Cerebellar cortex (tissue), 1 donor: ENCODE data around the gene VEGFB.
A peak's percentile ranks its signal among the peaks of the same experiment; 100 is the strongest.

ENCODE experiments used
- DNase-seq: peaks from one replicate; pipeline ENCODE4 v3.0.0-alpha.2; 2015; ENCODE audit warnings: low spot score

Gene VEGFB

DNA sequence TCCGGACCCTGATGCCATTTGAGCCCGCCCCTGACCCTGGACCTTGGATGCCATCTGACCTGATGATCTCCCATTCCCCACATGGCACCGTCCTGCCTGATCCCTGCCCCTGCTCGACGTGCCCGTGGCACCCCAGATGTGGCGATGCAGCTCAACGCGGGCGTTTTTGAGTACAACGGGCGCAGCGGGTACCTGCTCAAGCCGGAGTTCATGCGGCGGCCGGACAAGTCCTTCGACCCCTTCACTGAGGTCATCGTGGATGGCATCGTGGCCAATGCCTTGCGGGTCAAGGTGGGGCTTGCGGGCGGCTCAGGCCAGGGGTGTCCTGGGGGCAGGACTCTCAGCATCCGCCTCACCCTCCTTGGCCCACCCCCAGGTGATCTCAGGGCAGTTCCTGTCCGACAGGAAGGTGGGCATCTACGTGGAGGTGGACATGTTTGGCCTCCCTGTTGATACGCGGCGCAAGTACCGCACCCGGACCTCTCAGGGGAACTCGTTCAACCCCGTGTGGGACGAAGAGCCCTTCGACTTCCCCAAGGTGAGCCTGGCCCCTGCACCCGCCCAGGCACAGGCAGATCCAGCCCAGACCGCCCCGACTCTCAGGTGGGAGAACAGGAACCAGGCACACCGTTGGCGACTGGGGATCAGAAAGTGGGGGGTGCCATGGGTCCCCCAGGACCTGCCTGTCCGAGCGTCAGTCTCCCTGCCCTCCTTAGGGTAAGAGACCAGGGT is 28.1 kb downstream of the VEGFB start:
- DNase-seq: no peak

DNA sequence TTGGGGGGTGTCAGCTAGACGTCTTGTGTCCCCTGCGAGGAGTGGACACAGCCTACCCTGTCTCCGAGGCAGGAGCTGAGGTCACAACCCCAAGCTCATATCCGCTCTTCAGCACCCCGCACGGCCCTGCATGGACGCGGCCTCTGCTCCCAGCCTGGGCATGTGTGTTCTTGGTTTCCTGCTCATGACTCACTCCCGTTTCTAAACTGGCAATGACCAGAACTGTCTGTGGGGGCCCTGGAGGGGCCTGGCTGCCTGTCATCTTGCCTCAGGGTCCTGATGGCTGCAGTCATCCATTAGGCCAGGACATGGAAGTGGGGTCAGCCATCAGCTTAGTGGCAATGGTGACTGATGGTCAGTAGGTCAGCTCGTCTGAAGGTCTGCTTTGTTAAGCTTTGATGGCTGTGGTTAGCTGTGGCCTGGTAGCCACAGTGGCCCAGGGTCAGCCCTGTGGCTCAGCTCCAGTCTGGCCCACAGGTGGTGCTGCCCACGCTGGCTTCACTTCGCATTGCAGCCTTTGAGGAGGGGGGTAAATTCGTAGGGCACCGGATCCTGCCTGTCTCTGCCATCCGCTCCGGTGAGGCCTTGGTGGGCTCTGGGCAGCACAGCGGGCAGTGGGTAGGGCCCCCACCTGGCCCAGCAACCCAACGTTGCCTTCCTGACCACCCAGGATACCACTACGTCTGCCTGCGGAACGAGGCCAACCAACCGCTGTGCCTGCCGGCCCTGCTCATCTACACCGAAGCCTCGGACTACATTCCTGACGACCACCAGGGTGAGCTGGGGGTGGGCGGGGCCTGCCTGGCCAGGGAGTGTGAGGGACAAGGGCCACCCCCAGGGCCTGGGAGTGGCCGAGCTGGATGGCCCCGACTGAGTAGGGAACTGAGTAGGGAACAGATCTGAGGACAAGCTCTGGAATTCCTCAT is 28.9 kb downstream of the VEGFB start:
- DNase-seq: no peak

DNA sequence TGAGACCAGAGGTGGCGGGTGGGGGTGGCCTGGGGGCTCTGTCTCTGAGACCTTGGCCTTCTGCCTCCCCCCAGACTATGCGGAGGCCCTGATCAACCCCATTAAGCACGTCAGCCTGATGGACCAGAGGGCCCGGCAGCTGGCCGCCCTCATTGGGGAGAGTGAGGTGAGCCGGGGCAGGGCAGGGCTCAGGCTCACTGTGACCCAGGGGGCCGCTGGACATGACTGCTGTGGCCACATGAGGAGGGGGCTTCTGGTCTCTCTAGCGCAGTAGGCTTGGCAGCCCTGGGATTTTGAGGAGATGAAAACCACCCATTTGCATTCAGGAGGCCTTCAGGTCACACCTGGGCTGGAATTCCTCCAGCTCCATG is 29.5 kb downstream of the VEGFB start:
- no peak for DNase-seq

DNA sequence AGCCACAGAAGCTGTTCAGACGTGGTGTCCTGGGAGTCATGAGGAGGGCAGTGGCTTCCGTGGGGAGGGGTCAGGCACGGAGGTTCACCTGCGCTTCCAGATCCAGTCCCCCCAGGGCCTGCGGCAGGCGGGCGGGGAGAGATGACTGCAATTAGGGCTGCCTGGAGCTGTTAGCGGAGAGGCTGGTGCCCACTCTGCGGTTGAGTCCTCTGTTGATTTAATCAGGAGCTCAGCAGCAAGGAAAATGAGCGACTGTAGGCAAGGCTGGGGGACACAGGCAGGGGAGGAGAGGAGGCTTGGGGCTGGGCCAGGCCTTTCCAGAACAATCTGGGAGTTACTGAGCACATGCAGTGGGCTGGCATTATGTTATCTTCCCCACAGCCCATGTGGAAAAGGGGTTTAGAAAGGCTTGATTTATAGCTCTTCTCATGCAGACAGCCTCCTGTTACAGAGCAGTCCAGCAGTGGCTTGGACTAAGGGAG is 30.0 kb downstream of the VEGFB start:
- DNase-seq: no peak

DNA sequence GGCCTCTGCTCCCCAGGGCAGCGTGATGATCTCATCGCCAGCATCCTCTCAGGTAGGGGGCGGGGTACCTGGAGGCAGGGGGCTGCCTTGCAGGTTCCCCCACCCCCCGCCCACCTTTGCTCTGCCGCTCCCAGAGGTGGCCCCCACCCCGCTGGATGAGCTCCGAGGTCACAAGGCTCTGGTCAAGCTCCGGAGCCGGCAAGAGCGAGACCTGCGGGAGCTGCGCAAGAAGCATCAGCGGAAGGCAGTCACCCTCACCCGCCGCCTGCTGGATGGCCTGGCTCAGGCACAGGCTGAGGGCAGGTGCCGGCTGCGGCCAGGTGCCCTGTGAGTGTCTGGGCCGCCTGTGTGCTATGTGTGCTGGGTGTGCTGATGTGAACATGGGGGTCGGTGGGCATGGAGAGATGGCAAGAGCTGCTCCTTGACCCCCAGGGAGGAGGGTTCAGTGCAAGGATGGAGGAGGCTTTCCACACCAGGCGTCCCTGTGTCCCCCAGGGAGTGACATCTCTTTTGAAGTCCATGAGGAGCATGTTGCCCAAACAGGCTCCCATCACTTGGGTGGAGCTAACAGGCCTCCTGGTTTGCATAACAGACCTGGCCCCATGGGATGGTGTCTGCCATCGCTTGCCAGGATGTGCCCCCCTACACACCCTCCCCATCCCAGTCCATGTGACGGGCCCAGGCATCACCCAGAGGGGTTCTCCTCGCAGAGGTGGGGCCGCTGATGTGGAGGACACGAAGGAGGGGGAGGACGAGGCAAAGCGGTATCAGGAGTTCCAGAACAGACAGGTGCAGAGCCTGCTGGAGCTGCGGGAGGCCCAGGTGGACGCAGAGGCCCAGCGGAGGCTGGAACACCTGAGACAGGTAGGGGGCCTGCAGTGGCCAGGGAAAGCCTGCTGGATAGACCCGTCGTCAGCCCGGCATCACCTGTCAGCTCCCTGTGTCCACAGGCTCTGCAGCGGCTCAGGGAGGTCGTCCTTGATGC is 31.1 kb downstream of the VEGFB start:
- no peak for DNase-seq

DNA sequence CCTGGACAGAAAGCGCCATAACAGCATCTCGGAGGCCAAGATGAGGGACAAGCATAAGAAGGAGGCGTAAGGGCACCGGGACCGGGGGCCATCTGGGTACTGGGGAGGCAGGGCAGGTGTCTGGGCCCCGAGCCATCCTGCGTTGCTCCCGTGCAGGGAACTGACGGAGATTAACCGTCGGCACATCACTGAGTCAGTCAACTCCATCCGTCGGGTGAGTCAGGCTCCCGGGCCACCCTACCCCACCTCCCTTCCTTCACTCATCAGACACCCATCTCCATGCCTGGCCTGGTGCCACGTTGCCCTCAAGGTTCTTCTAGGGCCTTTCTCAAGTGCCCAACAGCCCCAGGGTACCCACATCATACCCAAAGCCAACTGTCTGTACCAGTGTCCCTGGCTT is 32.0 kb downstream of the VEGFB start:
- no peak for DNase-seq

DNA sequence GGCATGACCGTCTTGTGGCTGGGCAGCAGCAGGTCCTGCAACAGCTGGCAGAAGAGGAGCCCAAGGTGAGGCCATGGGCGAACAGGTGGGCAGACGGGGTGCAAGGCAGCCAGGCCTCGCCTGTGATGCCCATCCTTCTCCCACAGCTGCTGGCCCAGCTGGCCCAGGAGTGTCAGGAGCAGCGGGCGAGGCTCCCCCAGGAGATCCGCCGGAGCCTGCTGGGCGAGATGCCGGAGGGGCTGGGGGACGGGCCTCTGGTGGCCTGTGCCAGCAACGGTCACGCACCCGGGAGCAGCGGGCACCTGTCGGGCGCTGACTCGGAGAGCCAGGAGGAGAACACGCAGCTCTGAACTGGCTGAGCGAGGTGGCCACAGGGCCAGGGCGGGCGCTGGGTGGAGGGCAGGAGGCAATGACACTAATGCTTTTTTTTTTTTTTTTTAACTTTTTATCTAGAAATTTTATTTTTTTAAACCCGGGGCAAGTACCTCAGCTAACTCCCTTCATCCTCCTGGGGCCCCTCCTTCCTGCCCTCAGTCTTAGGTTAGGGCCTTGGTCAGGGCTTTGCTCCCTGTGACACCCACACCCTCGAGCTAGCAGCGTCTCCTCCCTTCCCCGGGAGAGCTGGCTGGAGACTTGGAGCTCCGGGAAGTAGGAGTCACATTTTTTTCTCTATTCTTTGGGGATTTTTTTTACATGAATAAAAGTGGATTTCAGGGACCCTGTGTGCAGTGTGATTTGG is 33.0 kb downstream of the VEGFB start:
- no peak for DNase-seq

DNA sequence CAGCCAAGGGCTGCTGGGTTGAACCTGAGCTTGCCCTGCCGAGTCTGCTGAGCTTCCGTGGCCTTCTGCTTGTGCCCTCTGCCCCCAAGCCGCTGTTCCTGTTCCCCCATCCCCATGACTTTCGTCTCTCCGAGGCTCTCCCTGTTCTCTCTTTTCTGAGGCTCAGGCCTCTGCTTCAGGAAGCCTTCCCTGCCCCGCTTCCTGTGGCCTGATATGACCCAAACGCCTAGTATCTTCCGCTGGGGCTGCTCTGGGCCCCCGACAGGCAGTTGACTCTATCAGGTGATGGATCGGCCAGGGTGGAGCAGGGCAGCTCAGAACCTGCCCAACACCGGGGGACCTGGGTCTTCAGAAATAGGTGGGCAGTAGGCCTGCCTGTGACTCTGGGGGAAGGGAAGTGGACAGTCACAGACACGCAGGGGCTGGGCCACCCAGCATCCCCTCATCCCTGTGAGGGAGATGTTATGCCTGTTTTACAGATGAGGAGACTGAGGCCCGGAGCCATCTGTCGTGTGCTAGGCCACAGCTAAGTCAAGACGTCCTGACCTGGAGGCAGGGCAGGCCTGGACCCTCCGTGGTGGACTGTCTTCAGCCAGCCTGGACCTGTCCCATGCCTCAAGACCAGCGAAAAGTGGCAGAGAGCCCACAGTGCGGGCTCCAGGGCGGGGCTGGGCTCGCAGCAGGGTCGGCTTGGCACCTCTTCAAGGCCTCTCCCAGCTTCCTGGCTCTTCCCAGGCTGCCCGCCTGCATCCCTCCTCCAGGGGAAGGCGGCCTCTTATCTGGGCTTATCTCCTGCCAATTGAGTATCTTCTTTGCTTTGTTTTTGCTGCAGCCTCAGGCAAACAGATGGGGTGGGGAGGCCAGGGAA is 33.9 kb downstream of the VEGFB start:
- DNase-seq: peak; percentile 62

DNA sequence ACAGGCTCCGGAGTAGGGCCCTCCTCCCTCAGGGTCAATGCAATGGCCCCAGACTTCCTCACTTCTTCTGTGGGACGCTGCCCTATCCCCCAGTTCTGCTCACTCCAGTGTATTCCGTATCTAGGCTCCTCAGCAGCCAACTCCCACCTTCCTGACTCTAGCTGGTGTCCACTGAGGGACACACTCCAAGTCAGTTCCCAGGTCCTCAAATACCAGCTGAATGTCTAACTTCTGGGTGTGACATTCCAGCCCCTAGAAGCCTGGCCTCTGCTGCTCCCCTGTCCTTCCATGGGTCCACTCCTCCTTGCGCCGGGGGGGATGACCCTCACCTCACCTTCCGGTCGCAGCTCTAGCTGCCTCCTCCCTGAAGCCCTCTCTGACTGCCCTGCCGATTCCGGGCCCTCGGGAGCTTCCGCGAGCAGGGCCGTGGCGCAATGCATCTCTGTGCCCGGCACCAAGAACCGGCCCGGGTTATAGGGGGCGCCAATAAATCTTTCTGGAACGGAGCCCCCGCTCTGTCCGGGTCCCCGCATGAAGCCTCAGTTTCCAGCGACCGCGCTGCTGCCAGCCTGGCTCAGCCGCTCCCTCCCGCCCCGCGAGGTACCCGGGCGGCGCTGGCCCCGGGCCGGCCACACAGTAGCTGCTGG is 34.6 kb downstream of the VEGFB start:
- DNase-seq: no peak

DNA sequence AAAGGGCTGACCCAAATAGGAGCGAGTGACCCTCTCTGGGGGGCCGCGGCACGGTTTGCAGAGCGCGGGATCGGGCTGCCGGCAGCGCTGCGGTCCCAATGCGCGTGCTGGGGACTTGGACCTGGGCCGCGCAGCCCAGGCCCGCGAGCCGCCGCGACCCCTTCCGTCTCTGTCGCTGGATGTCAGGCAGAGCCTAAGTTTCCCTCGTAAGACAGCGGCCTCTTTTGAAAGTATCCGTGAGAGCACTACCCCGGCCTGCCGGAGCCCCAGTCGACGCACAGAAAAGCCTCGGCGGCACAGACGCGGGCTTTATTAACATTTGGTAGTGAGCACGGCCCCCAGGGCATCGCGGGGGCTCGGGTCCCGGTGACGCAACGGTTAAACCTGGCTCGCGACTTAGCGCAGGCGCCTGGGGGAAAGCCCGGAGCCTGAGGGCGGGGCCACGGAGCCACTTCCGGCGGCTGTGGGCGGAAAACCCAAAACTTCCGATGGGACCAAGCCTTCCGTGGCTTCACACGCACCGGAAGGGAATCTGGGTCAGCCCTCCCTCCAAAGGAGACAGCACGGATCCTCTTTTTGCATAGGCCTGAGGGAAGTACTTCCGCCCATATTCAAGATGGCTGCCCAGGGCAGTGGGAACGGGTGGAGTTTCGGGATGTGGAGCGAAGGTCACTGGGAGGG is 35.3 kb downstream of the VEGFB start:
- DNase-seq: peak; percentile 100

DNA sequence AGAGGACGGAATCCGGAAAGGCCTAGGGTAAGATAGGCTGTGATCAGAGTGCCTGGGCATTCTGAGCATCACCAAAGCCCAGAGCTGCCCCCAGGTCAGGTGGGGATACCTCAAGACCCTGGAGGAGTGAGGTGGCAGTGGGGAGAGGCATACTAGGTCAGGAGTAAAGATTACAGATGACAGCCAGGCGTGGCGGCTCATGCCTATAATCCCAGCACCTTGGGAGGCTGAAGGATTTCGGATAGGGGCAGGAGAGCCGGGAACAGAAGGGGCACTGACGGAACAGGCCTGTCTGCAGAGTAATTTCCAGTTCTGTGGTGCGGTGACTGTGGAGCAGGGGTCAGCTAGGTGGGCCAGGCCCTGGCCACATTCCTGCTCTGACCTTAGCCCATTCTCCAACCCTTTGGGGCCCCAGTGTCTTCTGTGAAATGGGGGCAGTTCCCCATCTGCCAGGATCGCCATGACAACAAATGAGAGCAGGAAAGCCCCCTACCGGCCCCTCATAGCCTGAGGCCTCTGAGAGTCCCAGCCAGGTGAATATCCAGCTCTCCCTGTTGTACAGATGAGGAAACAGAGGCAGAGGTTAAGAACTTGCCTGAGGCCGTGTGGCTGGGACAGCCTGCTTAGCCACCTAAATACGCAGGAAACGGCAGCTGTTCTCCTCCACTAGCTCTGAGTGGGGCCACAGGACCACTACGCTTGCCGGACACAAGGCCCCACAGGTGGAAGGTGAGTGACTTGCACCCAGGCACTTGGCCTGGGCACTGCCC is 40.8 kb downstream of the VEGFB start:
- DNase-seq: no peak

DNA sequence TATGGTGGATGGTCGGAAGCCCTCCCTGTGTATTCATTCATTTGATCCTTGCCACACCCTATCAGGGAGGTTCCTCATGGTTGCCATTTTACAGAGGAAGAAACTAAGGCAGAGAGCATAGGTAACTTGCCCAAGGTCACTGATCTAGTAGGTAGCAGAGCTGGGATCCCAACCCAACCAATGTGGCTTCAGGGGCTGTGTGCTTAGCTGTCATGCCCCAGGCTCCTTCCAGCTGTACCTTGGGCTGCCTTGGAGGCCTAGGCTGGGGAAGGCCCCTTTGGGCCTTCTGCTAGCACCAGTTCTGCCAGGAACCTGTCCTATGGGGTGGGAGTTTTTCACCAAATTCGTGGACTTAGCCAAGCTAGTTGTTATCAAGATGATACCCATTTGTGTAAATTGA is 41.5 kb downstream of the VEGFB start:
- no peak for DNase-seq

DNA sequence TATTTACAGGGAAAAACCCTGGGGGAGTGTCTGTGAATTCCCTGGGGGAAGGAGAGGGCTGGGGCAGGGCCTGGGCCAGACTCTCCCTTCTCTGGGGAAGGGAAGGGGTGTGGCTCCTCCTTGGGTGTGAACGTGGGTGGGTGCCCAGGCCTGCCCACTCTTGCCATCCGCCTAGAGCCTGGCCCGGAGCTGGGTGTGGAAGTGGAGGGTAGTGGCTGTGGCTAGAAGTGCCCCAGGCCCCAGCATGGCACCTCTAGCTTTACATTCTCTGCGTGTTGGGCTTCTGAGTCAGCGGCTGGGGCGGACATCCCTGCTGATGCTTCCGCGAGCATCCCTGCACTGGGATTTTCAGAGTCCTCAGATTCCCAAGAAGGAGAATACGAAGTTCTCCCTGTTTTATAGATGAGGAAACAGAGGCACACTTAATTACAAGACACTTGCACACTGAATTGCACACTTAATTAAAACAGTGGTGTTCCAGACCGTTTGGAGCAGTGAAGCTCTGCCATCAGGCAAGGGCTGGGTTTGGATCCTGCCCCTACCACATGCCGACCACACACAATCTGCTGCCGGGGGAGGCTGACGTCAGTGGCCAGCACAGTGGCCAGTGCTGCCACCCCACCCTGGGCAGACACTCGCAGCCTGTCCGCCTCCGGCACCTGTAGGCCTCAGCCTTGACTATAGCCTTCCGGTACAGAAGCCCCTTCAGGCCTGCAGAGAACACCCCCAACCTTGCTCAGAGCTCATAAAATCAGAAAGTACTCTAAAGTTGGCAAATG is 42.5 kb downstream of the VEGFB start:
- no peak for DNase-seq

DNA sequence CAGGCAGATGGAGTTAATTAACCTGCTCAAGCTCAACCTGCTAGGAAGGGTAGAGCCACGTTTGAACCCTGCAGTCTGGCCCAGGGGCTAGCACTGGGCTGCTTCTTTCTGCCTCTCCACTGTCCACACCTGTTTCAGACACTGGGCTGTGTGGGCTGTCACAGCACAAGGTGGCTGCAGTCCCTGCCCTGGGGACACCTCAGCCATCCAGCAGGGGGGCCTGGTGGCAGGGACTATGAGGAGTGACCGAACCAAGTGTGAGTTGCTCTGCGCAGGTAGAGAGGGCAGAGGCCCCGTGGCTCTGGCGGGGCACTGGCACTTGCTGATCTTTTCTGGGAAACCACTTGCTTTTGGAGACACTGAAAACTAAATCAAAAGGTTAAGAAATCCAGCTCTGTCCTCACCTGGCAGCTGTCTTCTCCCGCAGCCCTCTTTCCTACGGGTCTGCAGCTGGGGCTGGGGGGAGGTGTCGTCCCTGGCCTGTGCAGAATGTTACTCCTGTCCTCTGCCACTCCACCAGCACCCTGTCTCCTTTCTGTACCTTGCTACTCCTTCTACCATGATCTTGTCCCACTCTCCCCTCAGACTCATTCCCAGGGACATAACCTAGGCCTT is 44.3 kb downstream of the VEGFB start:
- DNase-seq: no peak

DNA sequence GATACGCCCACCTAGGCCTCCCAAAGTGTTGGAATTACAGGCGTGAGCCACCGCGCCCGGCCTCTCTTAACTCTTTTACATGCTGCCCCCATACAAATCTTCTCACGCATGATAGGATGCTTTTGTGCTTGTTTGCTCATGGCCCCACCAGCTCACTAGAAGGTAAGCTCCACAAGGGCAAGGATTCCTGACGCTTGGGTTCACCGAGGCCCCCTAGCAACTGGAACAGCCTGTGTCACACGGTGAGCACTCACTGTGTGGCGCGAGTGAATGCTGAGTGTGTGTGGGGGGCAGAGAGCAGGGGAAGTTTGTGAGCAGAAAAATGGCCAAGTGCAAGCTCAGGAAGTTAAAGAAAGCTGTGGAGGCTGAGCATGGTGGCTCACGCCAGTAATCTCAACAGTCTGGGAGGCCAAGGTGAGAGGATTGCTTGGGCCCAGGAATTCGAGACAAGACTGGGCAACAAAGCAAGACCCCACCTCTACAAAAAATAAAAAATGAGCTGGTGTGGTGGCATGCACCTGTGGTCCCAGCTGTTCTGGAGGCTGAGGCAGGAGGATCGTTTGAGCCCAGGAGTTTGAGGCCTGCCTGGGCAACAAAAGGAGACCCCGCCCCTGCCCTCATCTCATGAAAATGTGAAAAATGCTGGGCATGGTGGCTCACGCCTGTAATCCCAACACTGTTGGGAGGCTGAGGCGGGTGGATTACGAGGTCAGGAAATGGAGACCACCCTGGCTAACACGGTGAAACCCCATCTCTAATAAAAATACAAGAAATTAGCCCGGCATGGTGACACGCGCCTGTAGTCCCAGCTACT is 47.8 kb downstream of the VEGFB start:
- no peak for DNase-seq

DNA sequence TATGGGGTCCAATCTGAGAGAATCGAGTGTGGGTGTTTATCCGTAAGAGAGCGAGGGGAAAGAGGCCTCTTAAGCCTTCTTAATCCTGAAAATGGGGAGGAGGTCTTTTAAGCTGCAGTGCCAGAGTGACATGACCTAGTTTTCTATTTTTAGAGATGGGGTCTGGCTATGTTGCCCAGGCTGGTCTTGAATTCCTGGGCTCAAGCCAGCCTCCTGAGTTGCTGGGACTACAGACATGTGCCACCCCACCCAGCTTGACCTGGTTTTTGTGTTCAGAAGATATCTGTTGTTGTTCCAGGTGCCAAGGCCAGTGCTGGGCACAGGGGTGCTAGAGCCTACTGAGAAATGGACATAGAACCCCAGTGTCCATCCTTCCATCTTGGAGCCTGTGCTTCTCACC is 48.7 kb downstream of the VEGFB start:
- DNase-seq: no peak
